NCI-H2107 treated with DMSO at 0.1 percent for 48 hours (cell line): ENCODE measurements around the gene TARBP1.
"Not testable (repeated sequence)": the region's sequence is repeated elsewhere in the genome, so short reads cannot be mapped to it uniquely, and the experiment has no call there.

Experiments used
- DNase-seq: peaks from one replicate; lab custom pipeline; 2025; ENCODE audit not compliant: unreplicated experiment; lab: John Stamatoyannopoulos, UW

Gene TARBP1

GRCh38 chr1:234440348-234440747 is 38.6 kb downstream of the TARBP1 start:
- no peak for DNase-seq

DNA sequence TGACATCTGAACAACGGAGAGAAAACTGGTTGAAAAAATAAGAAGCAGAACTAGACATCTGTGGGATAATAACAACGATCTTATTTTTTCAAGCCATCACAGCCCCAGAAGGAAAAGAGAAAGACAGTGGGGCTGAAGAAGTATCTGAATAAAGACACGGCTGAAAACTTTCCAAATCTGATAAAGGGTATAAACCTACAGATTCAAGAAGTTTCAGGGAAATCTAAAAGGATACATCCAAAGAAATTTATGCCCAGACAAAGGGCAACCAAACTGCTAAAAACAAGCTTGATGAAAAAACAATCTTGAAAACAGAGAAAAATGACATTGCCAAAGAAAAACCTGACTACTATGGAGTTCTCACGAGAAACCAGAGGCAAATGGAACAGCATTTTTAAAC is 40.4 kb downstream of the TARBP1 start:
- no peak for DNase-seq

DNA sequence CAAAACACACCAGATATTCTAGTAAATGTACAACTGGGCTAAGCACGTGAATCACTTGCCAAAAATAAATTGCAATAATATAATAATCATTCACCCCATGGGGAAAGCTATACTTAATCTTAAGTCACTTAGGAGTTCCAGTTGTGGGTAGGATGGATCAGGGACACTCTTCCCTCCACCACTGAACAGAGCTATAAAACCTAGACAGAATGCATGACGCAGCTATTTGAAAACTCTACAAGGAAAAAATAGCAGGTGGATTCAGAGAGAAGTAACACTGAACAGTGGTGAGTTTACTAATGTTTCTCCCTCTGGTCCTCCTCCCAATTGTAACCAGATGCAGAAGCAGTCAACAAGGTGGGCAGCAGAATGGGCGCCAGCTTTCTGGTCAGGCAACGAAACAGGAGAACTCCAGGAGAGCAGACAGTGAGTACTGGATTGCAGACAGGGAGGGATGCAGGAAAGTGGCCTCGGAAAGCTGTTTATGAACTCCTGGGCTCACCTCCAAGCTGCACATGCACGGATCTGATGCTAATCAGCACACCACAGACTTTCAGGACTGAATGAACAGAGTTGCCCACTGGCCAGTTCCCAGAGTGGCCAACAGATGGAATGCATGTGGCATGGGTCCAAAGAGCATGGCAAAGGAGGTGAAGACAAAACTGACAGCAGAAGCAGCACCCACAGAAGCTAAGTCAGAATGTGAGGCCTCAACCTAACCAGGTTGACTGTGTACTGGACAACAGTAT is 41.4 kb downstream of the TARBP1 start:
- DNase-seq, result no peak

DNA sequence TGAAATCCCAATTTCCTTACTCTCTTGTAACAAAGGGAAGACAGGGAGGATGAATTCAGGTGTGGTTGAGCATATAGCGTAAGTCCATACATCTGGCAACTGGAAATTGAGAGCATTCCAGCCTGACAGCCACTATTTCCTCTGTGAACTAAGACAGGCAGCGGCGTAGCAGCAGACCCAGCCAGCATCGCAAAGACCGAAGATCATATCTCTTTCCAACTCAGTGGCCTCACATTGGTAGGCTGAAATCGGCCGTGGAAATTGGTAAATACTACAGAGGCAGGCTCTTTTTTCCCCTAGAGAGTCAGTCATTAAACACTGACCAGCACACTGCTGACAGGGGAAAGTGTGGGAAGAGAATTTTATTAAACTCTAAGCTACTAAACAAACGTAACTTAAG is 43.4 kb downstream of the TARBP1 start:
- DNase-seq, result no peak

GRCh38 chr1:234434706-234435105 is 44.3 kb downstream of the TARBP1 start:
- DNase-seq, result no peak

GRCh38 chr1:234433563-234434285 is 45.3 kb downstream of the TARBP1 start:
- no peak for DNase-seq

GRCh38 chr1:234431255-234431654 is 47.7 kb downstream of the TARBP1 start:
- DNase-seq, result no peak

DNA sequence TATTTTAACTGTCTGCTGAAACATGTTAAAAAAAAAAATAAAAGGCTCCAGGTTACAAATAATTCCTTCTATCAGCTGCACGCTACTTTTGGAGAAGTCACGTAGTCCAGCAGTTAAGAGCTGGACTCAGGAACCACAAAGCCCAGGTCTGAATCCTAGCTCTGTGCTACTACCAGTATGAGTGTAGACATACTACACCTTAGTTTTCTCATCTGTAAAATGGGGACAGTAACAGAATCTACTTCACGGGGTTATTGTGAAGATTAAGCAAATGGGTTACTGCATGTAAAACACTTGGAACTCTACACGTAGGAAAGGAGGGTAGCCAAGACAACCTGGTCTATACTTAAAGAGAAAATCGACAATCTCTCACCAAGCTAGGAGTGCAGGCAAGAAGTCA is 48.3 kb downstream of the TARBP1 start:
- no peak for DNase-seq

GRCh38 chr1:234429434-234429806 is 49.6 kb downstream of the TARBP1 start:
- DNase-seq, result no peak

GRCh38 chr1:234427950-234428646 is 50.9 kb downstream of the TARBP1 start:
- DNase-seq, result no peak

DNA sequence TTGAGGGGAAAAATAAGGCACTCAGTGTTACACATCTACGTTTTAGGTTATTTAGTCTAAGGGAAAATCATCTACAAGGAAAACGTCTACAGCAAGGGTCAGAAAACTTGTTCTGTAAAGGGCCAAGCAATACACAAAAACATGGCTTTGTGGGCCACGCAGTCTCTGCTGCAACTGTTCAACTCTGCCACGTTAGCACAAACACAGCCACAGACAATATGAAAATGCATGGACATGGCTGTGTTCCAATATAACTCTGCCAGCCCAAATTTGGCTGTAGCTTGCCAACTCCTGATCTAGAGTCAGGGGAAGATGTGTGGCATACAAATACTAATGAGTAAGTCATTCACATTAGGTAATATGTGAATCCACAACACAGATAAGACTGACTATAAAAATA is 65.0 kb downstream of the TARBP1 start:
- no peak for DNase-seq

DNA sequence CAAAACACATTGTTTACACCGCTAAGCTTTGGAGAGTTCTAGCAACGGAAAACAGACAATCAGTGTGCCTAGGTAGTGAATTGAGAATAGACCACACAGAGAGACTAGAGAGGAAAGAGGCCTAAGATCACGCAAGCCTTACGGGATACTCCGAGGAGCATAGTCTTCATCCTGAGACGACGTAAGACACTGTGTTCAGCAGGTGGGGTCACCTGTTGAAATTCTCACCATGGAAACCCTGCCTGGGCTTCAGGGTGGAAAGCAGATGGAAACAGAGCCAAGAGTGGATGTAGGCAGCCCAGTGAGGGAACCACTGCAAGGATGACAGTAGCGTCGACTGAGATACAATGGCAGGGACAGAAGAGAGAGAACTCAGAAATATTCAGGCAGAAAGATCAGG is 65.5 kb downstream of the TARBP1 start:
- no peak for DNase-seq

DNA sequence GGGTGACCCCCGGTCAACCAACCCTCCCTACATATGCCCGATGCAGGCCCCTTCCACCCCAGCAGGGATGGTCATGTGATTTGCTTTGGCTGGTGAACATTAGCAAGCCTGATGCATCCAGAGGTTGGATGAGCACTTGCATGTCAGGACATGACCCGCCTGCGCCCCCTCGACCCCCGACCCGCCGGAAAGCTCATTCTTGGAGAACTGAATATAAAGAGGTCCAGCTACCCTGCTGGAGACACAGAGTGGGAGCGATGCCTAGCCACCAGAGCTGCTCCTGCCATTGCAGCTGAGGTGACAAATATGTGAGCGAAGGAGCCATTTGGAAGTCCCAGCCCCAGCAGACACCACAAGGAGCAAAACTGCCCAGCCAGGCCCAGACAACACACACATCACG is 66.1 kb downstream of the TARBP1 start:
- no peak for DNase-seq

DNA sequence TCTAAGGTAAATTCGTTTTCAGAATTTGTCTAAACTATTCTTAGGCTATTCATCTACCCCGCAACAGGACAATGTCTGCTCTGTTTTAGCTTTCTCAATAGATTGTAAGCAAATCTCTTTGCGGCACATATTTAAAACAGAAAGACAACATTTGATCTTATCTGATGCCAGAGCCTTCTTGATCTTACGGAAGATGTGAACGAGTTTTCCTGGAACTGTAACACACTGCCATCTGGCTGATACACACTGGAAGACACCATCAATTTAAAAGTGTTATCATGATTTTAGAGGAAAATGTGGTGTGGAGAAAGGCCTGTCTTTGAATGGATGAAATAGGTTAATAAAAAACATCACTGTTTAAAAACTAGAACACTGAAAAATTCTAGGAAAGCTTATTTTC is 69.7 kb downstream of the TARBP1 start:
- DNase-seq, result no peak

DNA sequence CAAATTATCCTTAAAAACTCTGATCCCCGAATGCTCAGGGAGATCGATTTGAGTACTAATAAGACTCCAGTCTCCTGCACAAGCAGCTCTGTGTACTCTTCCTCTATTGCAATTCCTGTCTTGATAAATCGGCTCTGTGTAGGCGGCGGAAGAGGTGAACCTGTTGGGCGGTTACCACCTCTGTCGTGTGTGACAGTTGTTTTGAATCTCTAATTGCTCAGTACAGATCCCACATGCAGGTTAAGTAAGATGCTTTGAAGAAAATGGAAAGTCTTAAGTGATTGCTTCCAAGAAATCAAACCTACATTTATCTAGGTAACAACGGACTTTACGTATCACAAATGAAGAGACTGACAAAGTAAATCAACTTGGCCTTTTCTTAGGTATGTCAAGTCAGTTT is 70.2 kb downstream of the TARBP1 start:
- DNase-seq, result no peak

- no peak for DNase-seq
These were observed 72.1 kb downstream of the TARBP1 start for GRCh38 chr1:234406871-234407270.

GRCh38 chr1:234405676-234406075 is 73.3 kb downstream of the TARBP1 start:
- no peak for DNase-seq

- DNase-seq, result no peak
These were observed 76.0 kb downstream of the TARBP1 start for GRCh38 chr1:234402939-234403338.

DNA sequence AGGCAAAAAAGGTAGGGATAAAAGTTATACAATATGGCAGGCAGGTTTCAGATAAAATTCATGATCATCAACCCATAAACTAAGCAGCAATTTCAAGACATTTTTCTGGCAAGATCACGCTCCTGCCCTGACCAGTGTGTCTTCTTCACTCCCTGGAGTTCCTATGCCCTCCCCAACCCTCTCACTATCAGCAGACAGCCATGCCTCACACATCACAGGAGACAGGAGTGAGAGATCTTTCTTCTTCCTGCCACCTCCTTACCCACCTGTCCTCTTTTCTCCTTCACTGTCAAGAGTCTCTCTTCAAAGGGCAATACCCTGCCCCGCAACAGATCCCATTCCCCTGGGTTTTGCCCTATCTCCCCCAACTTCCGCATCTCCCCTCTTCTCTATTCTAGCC is 77.3 kb downstream of the TARBP1 start:
- DNase-seq, result no peak

GRCh38 chr1:234400773-234401172 is 78.2 kb downstream of the TARBP1 start:
- no peak for DNase-seq

- not testable (repeated sequence) for DNase-seq
These were observed 79.5 kb downstream of the TARBP1 start for GRCh38 chr1:234399515-234399914.

- DNase-seq, result no peak
These were observed 80.1 kb downstream of the TARBP1 start for GRCh38 chr1:234398849-234399381.
